ENCODE data around the gene PCAT6. TPM values are rescaled to one million over a fixed set of nuclear protein-coding genes. Genes with fewer than 3 reads are reported as not detected.

Gene PCAT6
- total RNA-seq, 1 experiment from 2014 or later = 0.84 TPM

GRCh38 chr1:202852163-202852904 lies 41.6 kb downstream of the PCAT6 start:
- TF ChIP-seq CTCF (conservative IDR thresholded peaks at IDR 0.05; ENCODE audit: low read depth, low read length) (peak; percentile 68), EZH2 (IDR thresholded peaks at IDR 0.05; ENCODE audit: borderline replicate concordance, low read depth, low read length, poor library complexity, severe bottlenecking) (no peak)
- CTCF ChIA-PET = no interaction called here
- no TSS peak for BruUV-seq (replicated peaks)

DNA sequence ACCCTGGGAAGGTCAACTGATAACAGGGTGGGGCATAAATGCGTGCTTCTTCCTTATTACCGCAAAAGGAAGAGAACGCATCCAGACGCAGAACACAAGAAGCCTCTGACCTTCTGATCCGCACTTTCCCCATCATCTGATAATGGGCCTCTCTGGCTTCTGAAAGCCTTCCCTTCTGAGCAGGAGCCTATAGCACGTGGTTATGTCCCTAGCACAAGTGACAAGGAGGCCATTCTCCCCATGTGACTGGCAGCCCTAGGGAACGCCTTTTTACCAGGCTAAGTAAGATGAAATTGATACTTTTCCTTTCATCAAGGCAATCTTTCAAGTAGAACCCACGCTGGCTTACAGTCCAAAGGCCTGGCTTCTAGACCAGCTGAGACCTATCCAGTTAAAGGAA lies 44.0 kb downstream of the PCAT6 start:
- Histone ChIP-seq H3K4me1 (ENCODE audit: insufficient read depth, low read length, poor library complexity, severe bottlenecking) (no peaks in the 10 kb centered on the region), H3K36me3 (ENCODE audit: insufficient read depth, low read length, poor library complexity, severe bottlenecking) (no peaks in the 10 kb centered on the region), H3K9me3 (ENCODE audit: low read depth, low read length, poor library complexity, severe bottlenecking) (no peaks in the 10 kb centered on the region), H3K27me3 (replicated peaks; ENCODE audit: insufficient read depth, low read depth, low read length, poor library complexity) (no peaks in the 10 kb centered on the region), H3K27ac (ENCODE audit: low read depth, low read length, poor library complexity, severe bottlenecking) (no peak overlapping the region), H3K4me3 (ENCODE audit: low read depth, low read length, poor library complexity, severe bottlenecking) (no peak overlapping the region)
- TF ChIP-seq EZH2 (IDR thresholded peaks at IDR 0.05; ENCODE audit: borderline replicate concordance, low read depth, low read length, poor library complexity, severe bottlenecking) = no peak
- TF ChIP-seq CTCF (conservative IDR thresholded peaks at IDR 0.05; ENCODE audit: low read depth, low read length) = no peak
- DNase-seq (ENCODE audit: low spot score) = no peak
- ChIA-PET POLR2A (ENCODE audit: low non-redundant PET) (no interaction called here), CTCF (no interaction called here)
- no TSS peak for BruUV-seq (replicated peaks)
- intact Hi-C loops (cut with micrococcal nuclease; ENCODE audit: unreplicated experiment) = loop anchor here (10.0 kb wide), 1 partner anchor 100 kb away; no protein-coding TSS in a partner anchor

More at GRCh38 chr1:202852163-202852904, 41.6 kb downstream of the PCAT6 start:
- POLR2A ChIA-PET (ENCODE audit: low non-redundant PET) = no interaction called here
- intact Hi-C loops (cut with micrococcal nuclease; ENCODE audit: unreplicated experiment) = loop anchor here (10.0 kb wide), 1 partner anchor 98 kb away; no protein-coding TSS in a partner anchor
- H3K9me3 ChIP-seq (ENCODE audit: low read depth, low read length, poor library complexity, severe bottlenecking) = no peaks in the 10 kb centered on the region
- DNase-seq (ENCODE audit: low spot score) = peak; percentile 68
- H3K4me3 ChIP-seq (ENCODE audit: low read depth, low read length, poor library complexity, severe bottlenecking) = no peak overlapping the region
- no peak overlapping the region for H3K27ac ChIP-seq (ENCODE audit: low read depth, low read length, poor library complexity, severe bottlenecking)
- no peaks in the 10 kb centered on the region for H3K27me3 ChIP-seq (replicated peaks; ENCODE audit: insufficient read depth, low read depth, low read length, poor library complexity)
- no peaks in the 10 kb centered on the region for H3K36me3 ChIP-seq (ENCODE audit: insufficient read depth, low read length, poor library complexity, severe bottlenecking)
- H3K4me1 ChIP-seq (ENCODE audit: insufficient read depth, low read length, poor library complexity, severe bottlenecking) = no peaks in the 10 kb centered on the region

DNA sequence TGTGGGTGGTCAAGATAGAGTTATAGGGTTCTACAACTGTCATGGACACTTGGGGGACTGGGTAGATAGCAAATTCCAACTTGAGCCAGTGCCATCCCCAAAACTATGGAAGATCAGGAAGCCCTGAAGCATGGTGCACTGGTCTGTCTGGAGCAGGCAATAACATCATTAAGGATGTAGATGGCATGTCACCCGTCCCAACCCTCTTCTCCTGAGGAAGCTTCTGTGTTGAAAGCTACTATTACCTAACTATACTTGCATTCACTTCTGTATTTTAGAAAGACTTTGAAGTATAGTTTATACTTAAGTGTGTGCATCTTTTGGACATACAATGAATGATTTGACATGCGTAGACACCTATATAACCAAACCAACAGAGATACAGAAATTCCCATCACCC lies 45.3 kb downstream of the PCAT6 start:
- BruUV-seq (replicated peaks) = no TSS peak
- POLR2A ChIA-PET (ENCODE audit: low non-redundant PET) = no interaction called here

More for the DNA sequence above, 45.3 kb downstream of the PCAT6 start:
- Histone ChIP-seq H3K4me1 (ENCODE audit: insufficient read depth, low read length, poor library complexity, severe bottlenecking) (no peaks in the 10 kb centered on the region), H3K9me3 (ENCODE audit: low read depth, low read length, poor library complexity, severe bottlenecking) (no peaks in the 10 kb centered on the region), H3K4me3 (ENCODE audit: low read depth, low read length, poor library complexity, severe bottlenecking) (no peak overlapping the region), H3K27ac (ENCODE audit: low read depth, low read length, poor library complexity, severe bottlenecking) (no peak overlapping the region), H3K36me3 (ENCODE audit: insufficient read depth, low read length, poor library complexity, severe bottlenecking) (no peaks in the 10 kb centered on the region), H3K27me3 (replicated peaks; ENCODE audit: insufficient read depth, low read depth, low read length, poor library complexity) (peaks cover 7% of the 10 kb centered on the region)
- TF ChIP-seq EZH2 (IDR thresholded peaks at IDR 0.05; ENCODE audit: borderline replicate concordance, low read depth, low read length, poor library complexity, severe bottlenecking) (no peak), CTCF (conservative IDR thresholded peaks at IDR 0.05; ENCODE audit: low read depth, low read length) (no peak)
- intact Hi-C loops (cut with micrococcal nuclease; ENCODE audit: unreplicated experiment) = loop anchor here (10.0 kb wide), 1 partner anchor 101 kb away; no protein-coding TSS in a partner anchor
- DNase-seq (ENCODE audit: low spot score) = no peak
- CTCF ChIA-PET = interaction anchor here (0.6 kb wide), 1 partner anchor 38 kb away, joined by 3 read pairs; no protein-coding TSS in a partner anchor

Data from A673 (cell line).